Fibroblast of upper back skin (primary cell): Measurements from ENCODE around the gene PITRM1.
"Not testable (repeated sequence)": the region's sequence is repeated elsewhere in the genome, so short reads cannot be mapped to it uniquely, and the experiment has no call there.

Experiments used
- DNase-seq: peaks from one replicate; pipeline ENCODE4 v3.0.0-alpha.2; 2013

Gene PITRM1

GRCh38 chr10:3119796-3120459 lies 52.7 kb downstream of the PITRM1 start:
- DNase-seq = peak; percentile 10

GRCh38 chr10:3118641-3119091 lies 53.9 kb downstream of the PITRM1 start:
- no peak for DNase-seq

GRCh38 chr10:3117486-3117885 lies 55.1 kb downstream of the PITRM1 start:
- no peak for DNase-seq

- no peak for DNase-seq
Measured at GRCh38 chr10:3116508-3117100, 56.0 kb downstream of the PITRM1 start.

GRCh38 chr10:3115685-3116084 lies 56.9 kb downstream of the PITRM1 start:
- no peak for DNase-seq

- DNase-seq = no peak
Measured at GRCh38 chr10:3113343-3113720, 59.2 kb downstream of the PITRM1 start.

GRCh38 chr10:3111621-3112163 lies 60.9 kb downstream of the PITRM1 start:
- DNase-seq = no peak

GRCh38 chr10:3110782-3111620 lies 61.6 kb downstream of the PITRM1 start:
- DNase-seq = no peak

GRCh38 chr10:3109633-3110032 lies 62.9 kb downstream of the PITRM1 start:
- no peak for DNase-seq

- no peak for DNase-seq
Measured at GRCh38 chr10:3109196-3109595, 63.4 kb downstream of the PITRM1 start.

- no peak for DNase-seq
Measured at GRCh38 chr10:3108575-3109105, 63.9 kb downstream of the PITRM1 start.

GRCh38 chr10:3108033-3108432 lies 64.5 kb downstream of the PITRM1 start:
- no peak for DNase-seq

GRCh38 chr10:3107426-3107961 lies 65.1 kb downstream of the PITRM1 start:
- DNase-seq = peak; percentile 87

- DNase-seq = peak; percentile 53
Measured at GRCh38 chr10:3106928-3107425, 65.6 kb downstream of the PITRM1 start.

GRCh38 chr10:3106328-3106727 lies 66.3 kb downstream of the PITRM1 start:
- DNase-seq = not testable (repeated sequence)

GRCh38 chr10:3105905-3106304 lies 66.7 kb downstream of the PITRM1 start:
- DNase-seq = no peak

GRCh38 chr10:3105166-3105565 lies 67.4 kb downstream of the PITRM1 start:
- no peak for DNase-seq

GRCh38 chr10:3104251-3104918 lies 68.2 kb downstream of the PITRM1 start:
- DNase-seq = no peak

GRCh38 chr10:3103646-3104045 lies 68.9 kb downstream of the PITRM1 start:
- no peak for DNase-seq

- DNase-seq = no peak
Measured at GRCh38 chr10:3102720-3103427, 69.7 kb downstream of the PITRM1 start.

GRCh38 chr10:3100856-3101640 lies 71.5 kb downstream of the PITRM1 start:
- no peak for DNase-seq
